Measurements from ENCODE around the gene MT1A. TPM values are rescaled to one million over a fixed set of nuclear protein-coding genes. Genes with fewer than 3 reads are reported as not detected.
A peak's percentile ranks its signal among the peaks of the same experiment; 100 is the strongest.

MT1A gene
- total RNA-seq, 1 experiment from 2014 or later: 2.8 TPM

- H3K27ac Mint-ChIP-seq: no peak overlapping the region
- peaks cover 24% of the 10 kb centered on the region for H3K27me3 Mint-ChIP-seq (ENCODE audit: low read depth)
- ChIA-PET POLR2A (interaction anchor here (1.0 to 1.7 kb wide), 2 partner anchors 24 to 60 kb away, joined by 3 to 6 read pairs; partner anchors contain the start of gene MT1E), CTCF (interaction anchor here (0.9 to 2.3 kb wide), 16 partner anchors 10 to 114 kb away, joined by 3 to 34 read pairs (median 8); partner anchors contain the start of genes MT1F and MT4)
- H3K4me3 Mint-ChIP-seq: no peak overlapping the region
- DNase-seq (ENCODE audit: low spot score) (no peak), ATAC-seq (no peak)
- H3K4me1 Mint-ChIP-seq: no peaks in the 10 kb centered on the region; the same call in 1 of the 2 replicates
- TF ChIP-seq NFATC4 (CRISPR knock-in tag; IDR thresholded peaks at IDR 0.05): no peak
- no peak for TF ChIP-seq FOXJ3 (CRISPR knock-in tag; IDR thresholded peaks at IDR 0.05; ENCODE audit: borderline replicate concordance)
- no peak for TF ChIP-seq TEAD1 (CRISPR knock-in tag; IDR thresholded peaks at IDR 0.05)
- TF ChIP-seq CREM (CRISPR knock-in tag; IDR thresholded peaks at IDR 0.05): no peak
- no peak for TF ChIP-seq HMGA2 (CRISPR knock-in tag; IDR thresholded peaks at IDR 0.05)
- TF ChIP-seq, protein P1, sequence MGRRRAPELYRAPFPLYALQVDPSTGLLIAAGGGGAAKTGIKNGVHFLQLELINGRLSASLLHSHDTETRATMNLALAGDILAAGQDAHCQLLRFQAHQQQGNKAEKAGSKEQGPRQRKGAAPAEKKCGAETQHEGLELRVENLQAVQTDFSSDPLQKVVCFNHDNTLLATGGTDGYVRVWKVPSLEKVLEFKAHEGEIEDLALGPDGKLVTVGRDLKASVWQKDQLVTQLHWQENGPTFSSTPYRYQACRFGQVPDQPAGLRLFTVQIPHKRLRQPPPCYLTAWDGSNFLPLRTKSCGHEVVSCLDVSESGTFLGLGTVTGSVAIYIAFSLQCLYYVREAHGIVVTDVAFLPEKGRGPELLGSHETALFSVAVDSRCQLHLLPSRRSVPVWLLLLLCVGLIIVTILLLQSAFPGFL (CRISPR knock-in tag; IDR thresholded peaks at IDR 0.05; ENCODE audit: borderline replicate concordance): no peak
- no peak for TF ChIP-seq GABPB1 (CRISPR knock-in tag; IDR thresholded peaks at IDR 0.05)
- TF ChIP-seq, protein P2, sequence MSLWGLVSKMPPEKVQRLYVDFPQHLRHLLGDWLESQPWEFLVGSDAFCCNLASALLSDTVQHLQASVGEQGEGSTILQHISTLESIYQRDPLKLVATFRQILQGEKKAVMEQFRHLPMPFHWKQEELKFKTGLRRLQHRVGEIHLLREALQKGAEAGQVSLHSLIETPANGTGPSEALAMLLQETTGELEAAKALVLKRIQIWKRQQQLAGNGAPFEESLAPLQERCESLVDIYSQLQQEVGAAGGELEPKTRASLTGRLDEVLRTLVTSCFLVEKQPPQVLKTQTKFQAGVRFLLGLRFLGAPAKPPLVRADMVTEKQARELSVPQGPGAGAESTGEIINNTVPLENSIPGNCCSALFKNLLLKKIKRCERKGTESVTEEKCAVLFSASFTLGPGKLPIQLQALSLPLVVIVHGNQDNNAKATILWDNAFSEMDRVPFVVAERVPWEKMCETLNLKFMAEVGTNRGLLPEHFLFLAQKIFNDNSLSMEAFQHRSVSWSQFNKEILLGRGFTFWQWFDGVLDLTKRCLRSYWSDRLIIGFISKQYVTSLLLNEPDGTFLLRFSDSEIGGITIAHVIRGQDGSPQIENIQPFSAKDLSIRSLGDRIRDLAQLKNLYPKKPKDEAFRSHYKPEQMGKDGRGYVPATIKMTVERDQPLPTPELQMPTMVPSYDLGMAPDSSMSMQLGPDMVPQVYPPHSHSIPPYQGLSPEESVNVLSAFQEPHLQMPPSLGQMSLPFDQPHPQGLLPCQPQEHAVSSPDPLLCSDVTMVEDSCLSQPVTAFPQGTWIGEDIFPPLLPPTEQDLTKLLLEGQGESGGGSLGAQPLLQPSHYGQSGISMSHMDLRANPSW (CRISPR knock-in tag; conservative IDR thresholded peaks at IDR 0.05; ENCODE audit: low read depth): no peak
- no peak for TF ChIP-seq RELA (CRISPR knock-in tag; IDR thresholded peaks at IDR 0.05; ENCODE audit: borderline replicate concordance)
- no peak for TF ChIP-seq MLX (CRISPR knock-in tag; IDR thresholded peaks at IDR 0.05)
- no peak for TF ChIP-seq ZNF416 (CRISPR knock-in tag; IDR thresholded peaks at IDR 0.05)
- no peak for TF ChIP-seq MXD4 (CRISPR knock-in tag; IDR thresholded peaks at IDR 0.05; ENCODE audit: borderline replicate concordance)
- TF ChIP-seq MYBL2 (CRISPR knock-in tag; IDR thresholded peaks at IDR 0.05): no peak
- H3K9me3 Mint-ChIP-seq: 0 out of 2 replicates have a peak, but pooled peaks cover 3% of the 10 kb centered on the region
- no peaks in the 10 kb centered on the region for H3K36me3 Mint-ChIP-seq
Observed at GRCh38 chr16:56601325-56601724, 37.1 kb upstream of the MT1A start.

DNA sequence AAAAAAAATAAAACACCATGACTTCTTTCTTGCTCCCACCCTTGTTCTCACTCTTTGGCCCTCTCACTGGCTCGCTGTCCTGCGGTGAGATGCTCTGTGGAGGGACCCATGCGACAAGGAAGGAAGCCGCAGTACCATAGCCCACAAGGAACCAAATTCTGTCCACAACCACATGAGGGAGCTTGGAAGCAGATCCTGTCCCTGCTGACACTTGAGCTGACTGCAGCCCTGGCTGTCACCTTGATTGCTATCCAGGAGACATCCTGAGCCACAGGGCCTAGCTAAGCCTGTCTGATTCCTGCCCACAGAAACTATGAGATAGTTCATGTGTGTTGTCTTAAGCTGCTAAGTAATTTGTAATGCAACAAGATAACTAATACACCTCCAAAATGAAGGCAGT is 34.9 kb upstream of the MT1A start:
- Mint-ChIP-seq H3K27me3 (ENCODE audit: low read depth) (peaks cover 36% of the 10 kb centered on the region), H3K9me3 (no peaks in the 10 kb centered on the region), H3K4me1 (peaks cover 17% of the 10 kb centered on the region), H3K36me3 (no peaks in the 10 kb centered on the region), H3K27ac (no peak overlapping the region), H3K4me3 (no peak overlapping the region)
- POLR2A ChIA-PET: interaction anchor here (0.5 kb wide), 2 partner anchors 50 to 54 kb away, joined by 3 read pairs; no protein-coding TSS in a partner anchor
- CTCF ChIA-PET: interaction anchor here (0.6 to 2.0 kb wide), 21 partner anchors 9 to 105 kb away, joined by 3 to 39 read pairs (median 5); partner anchors contain the start of genes MT1A, MT1E and MT1X
- DNase-seq (ENCODE audit: low spot score): peak; percentile 56
- peak; percentile 51; the same call in 1 of the 2 replicates for TF ChIP-seq GABPB1 (CRISPR knock-in tag; IDR thresholded peaks at IDR 0.05)
- TF ChIP-seq FOXK1 (CRISPR knock-in tag; IDR thresholded peaks at IDR 0.05): no peak
- ATAC-seq: peak; percentile 61

DNA sequence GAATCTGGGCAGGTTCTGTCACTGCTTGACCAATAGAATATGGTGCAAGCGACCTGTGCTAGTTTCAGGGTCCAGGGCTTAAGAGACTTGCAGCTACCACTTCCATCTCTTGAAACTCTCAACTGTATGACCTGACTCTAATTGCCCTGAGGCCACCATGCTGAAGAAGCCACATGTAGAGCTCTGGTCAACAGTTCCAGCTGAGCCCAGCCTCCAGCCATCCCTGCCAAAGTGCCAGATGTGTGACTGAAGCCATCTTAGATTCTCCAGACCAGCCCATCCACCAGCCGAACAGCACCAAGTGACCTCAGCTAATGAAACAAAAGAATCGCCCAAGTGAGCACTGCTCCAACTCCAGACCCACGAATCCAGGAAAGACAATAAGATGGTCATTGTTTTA is 33.5 kb upstream of the MT1A start:
- DNase-seq (ENCODE audit: low spot score): no peak
- ATAC-seq: no peak
- Mint-ChIP-seq H3K4me3 (no peak overlapping the region), H3K27me3 (ENCODE audit: low read depth) (peaks cover 50% of the 10 kb centered on the region), H3K27ac (no peak overlapping the region), H3K9me3 (no peaks in the 10 kb centered on the region), H3K36me3 (no peaks in the 10 kb centered on the region), H3K4me1 (peaks cover 31% of the 10 kb centered on the region)
- no peak for TF ChIP-seq MXD4 (CRISPR knock-in tag; IDR thresholded peaks at IDR 0.05; ENCODE audit: borderline replicate concordance)
- CTCF ChIA-PET: no interaction called here
- POLR2A ChIA-PET: no interaction called here

- no peak for ATAC-seq
- DNase-seq (ENCODE audit: low spot score): no peak
- CTCF ChIA-PET: no interaction called here
- Mint-ChIP-seq H3K9me3 (no peaks in the 10 kb centered on the region), H3K36me3 (no peaks in the 10 kb centered on the region), H3K27ac (no peak overlapping the region), H3K27me3 (ENCODE audit: low read depth) (peaks cover 54% of the 10 kb centered on the region), H3K4me3 (no peak overlapping the region), H3K4me1 (peaks cover 36% of the 10 kb centered on the region)
- POLR2A ChIA-PET: no interaction called here
- no peak for TF ChIP-seq ZBTB21 (CRISPR knock-in tag; IDR thresholded peaks at IDR 0.05; ENCODE audit: borderline replicate concordance)
- no peak for TF ChIP-seq NFYB (CRISPR knock-in tag; conservative IDR thresholded peaks at IDR 0.05; ENCODE audit: low read depth)
- no peak for TF ChIP-seq MLX (CRISPR knock-in tag; IDR thresholded peaks at IDR 0.05)
- TF ChIP-seq, protein P3, sequence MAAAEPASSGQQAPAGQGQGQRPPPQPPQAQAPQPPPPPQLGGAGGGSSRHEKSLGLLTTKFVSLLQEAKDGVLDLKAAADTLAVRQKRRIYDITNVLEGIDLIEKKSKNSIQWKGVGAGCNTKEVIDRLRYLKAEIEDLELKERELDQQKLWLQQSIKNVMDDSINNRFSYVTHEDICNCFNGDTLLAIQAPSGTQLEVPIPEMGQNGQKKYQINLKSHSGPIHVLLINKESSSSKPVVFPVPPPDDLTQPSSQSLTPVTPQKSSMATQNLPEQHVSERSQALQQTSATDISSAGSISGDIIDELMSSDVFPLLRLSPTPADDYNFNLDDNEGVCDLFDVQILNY (CRISPR knock-in tag; IDR thresholded peaks at IDR 0.05): no peak
Observed at GRCh38 chr16:56605475-56605874, 33.0 kb upstream of the MT1A start.
